ENCODE data around the gene SRPK2. TPM values are rescaled to one million over a fixed set of nuclear protein-coding genes. Genes with fewer than 3 reads are reported as not detected.

Gene SRPK2
- total and polyA plus RNA-seq, 3 donors from 2014 or later, result 181 to 293 (median 226) TPM

- Histone ChIP-seq H3K27me3 (no peaks in the 10 kb centered on the region), H3K36me3 (ENCODE audit: low read depth, missing control alignments) (no peaks in the 10 kb centered on the region), H3K4me3 (no peak overlapping the region), H3K9me3 (no peaks in the 10 kb centered on the region), H3K27ac (no peak overlapping the region), H3K4me1 (peaks cover 4% of the 10 kb centered on the region)
- DNase-seq, result no peak
- WGBS, 2 donors, result 86 to 91% methylated on average over 5 of the region's 5 CpGs
- intact Hi-C loops (cut with DNase I; ENCODE audit: low total_unique reads), result no loop called here
- TF ChIP-seq CTCF (IDR thresholded peaks at IDR 0.05) (no peak), POLR2A (IDR thresholded peaks at IDR 0.05) (no peak)
Observed at GRCh38 chr7:105391429-105391828, 2.7 kb upstream of the SRPK2 start.

- no peak overlapping the region for H3K27ac ChIP-seq
- no peaks in the 10 kb centered on the region for H3K36me3 ChIP-seq (ENCODE audit: low read depth, missing control alignments)
- peaks cover 4% of the 10 kb centered on the region for H3K4me1 ChIP-seq
- DNase-seq, result no peak
- no peak overlapping the region for H3K4me3 ChIP-seq
- H3K27me3 ChIP-seq, result no peaks in the 10 kb centered on the region
- no peak for TF ChIP-seq POLR2A (IDR thresholded peaks at IDR 0.05)
- no peak for TF ChIP-seq CTCF (IDR thresholded peaks at IDR 0.05)
- 33 to 54% methylated on average over 1 of the region's 1 CpG for whole genome bisulfite sequencing, 2 donors
- intact Hi-C loops (cut with DNase I; ENCODE audit: low total_unique reads), result no loop called here
- no peaks in the 10 kb centered on the region for H3K9me3 ChIP-seq
Observed at GRCh38 chr7:105389889-105390288, 1.2 kb upstream of the SRPK2 start.

- DNase-seq, result peak; percentile 58
- Histone ChIP-seq H3K27me3 (no peaks in the 10 kb centered on the region), H3K9me3 (no peaks in the 10 kb centered on the region), H3K27ac (peak overlapping the region in 1 of 2 donors; percentile 91), H3K36me3 (ENCODE audit: low read depth, missing control alignments) (no peaks in the 10 kb centered on the region), H3K4me1 (peaks cover 4% of the 10 kb centered on the region), H3K4me3 (peak overlapping the region; percentile 51 to 97)
- TF ChIP-seq CTCF (IDR thresholded peaks at IDR 0.05) (peak in 1 of 3 experiments; percentile 4), POLR2A (IDR thresholded peaks at IDR 0.05) (no peak)
- whole genome bisulfite sequencing, 2 donors, result 4 to 9% methylated on average over 12 to 37 of the region's 45 CpGs
- intact Hi-C loops (cut with DNase I; ENCODE audit: low total_unique reads), result no loop called here
Observed at GRCh38 chr7:105389088-105389650, 448 bp upstream of the SRPK2 start.

GRCh38 chr7:105387508-105388355 is 989 bp downstream of the SRPK2 start:
- TF ChIP-seq CTCF (IDR thresholded peaks at IDR 0.05), result no peak
- TF ChIP-seq POLR2A (IDR thresholded peaks at IDR 0.05), result no peak
- no peaks in the 10 kb centered on the region for H3K27me3 ChIP-seq
- intact Hi-C loops (cut with DNase I; ENCODE audit: low total_unique reads), result no loop called here

More at GRCh38 chr7:105387508-105388355, 989 bp downstream of the SRPK2 start:
- WGBS, 2 donors, result 1% methylated on average over 23 to 53 of the region's 76 CpGs
- Histone ChIP-seq H3K4me3 (peak overlapping the region; percentile 91 to 97), H3K9me3 (no peaks in the 10 kb centered on the region), H3K36me3 (ENCODE audit: low read depth, missing control alignments) (no peaks in the 10 kb centered on the region), H3K4me1 (peaks cover 8% of the 10 kb centered on the region), H3K27ac (peak overlapping the region; percentile 84 to 91)
- DNase-seq, result peak; percentile 81

All from testis (tissue), 3 donors.